Urinary bladder (tissue), 4 donors: ENCODE measurements around the gene STC2. TPM values are rescaled to one million over a fixed set of nuclear protein-coding genes. Genes with fewer than 3 reads are reported as not detected.
A peak's percentile ranks its signal among the peaks of the same experiment; 100 is the strongest.

Experiments used
- DNase-seq: peaks from one replicate; pipeline ENCODE4 v3.0.0-alpha.2; 2015; ENCODE audit errors: extremely low spot score
- H3K27ac ChIP-seq: one replicate; pipeline ENCODE4 v1.5.1; 2013; ENCODE audit warnings: low read depth, mild to moderate bottlenecking, moderate library complexity
- H3K36me3 ChIP-seq: one replicate; pipeline ENCODE4 v1.6.1; 2013; ENCODE audit warnings: mild to moderate bottlenecking, moderate library complexity; ENCODE audit not compliant: insufficient read depth
- H3K4me1 ChIP-seq: one replicate; pipeline ENCODE4 v1.6.1; 2013; ENCODE audit warnings: mild to moderate bottlenecking, moderate library complexity; ENCODE audit not compliant: insufficient read depth
- H3K4me3 ChIP-seq: one replicate; pipeline ENCODE4 v1.5.1; 2013; ENCODE audit warnings: low read depth, low read length
- WGBS: extraction: QIAGEN DNeasy Blood & Tissue Kit; methylation state at CpG from one replicate; pipeline ENCODE4 v1.1.7; 2013; 5-methylcytosine and 5-hydroxymethylcytosine counted together
- polyA plus RNA-seq: library from polyadenylated mRNA; stranded (reverse); fragments of 200-250 nt; gene quantifications from one replicate; pipeline ENCODE4 v1.2.3, GENCODE V29; 2013
- total RNA-seq: library from RNA; depleted of rRNA; stranded (reverse); fragments of >200 nt; gene quantifications from one replicate; pipeline ENCODE4 v1.2.3, GENCODE V29; 2014
- donor health status: healthy with polysubstance abuse.
- donor health status: healthy.

STC2 gene
- total and polyA plus RNA-seq, 2 donors, result 3.4 to 8.9 TPM

- no peak for DNase-seq
- WGBS, result 67% methylated on average over 17 of the region's 17 CpGs
These were observed 26.3 kb downstream of the STC2 start for GRCh38 chr5:173301695-173302545.

GRCh38 chr5:173300389-173301047 is 27.7 kb downstream of the STC2 start:
- H3K4me3 ChIP-seq, result no peak overlapping the region
- no peak for DNase-seq
- H3K36me3 ChIP-seq, result no peaks in the 10 kb centered on the region
- H3K27ac ChIP-seq, result no peak overlapping the region
- no peaks in the 10 kb centered on the region for H3K4me1 ChIP-seq
- WGBS, result 88% methylated on average over 6 of the region's 6 CpGs

More at GRCh38 chr5:173301695-173302545, 26.3 kb downstream of the STC2 start:
- no peak overlapping the region for H3K4me3 ChIP-seq
- H3K27ac ChIP-seq, result no peak overlapping the region
- H3K4me1 ChIP-seq, result no peaks in the 10 kb centered on the region
- H3K36me3 ChIP-seq, result no peaks in the 10 kb centered on the region

- DNase-seq, result no peak
- no peaks in the 10 kb centered on the region for H3K36me3 ChIP-seq
- WGBS, result 92% methylated on average over 7 of the region's 7 CpGs
- H3K4me3 ChIP-seq, result no peak overlapping the region
- H3K27ac ChIP-seq, result no peak overlapping the region
- H3K4me1 ChIP-seq, result no peaks in the 10 kb centered on the region
These were observed 28.4 kb downstream of the STC2 start for GRCh38 chr5:173299820-173300219.

GRCh38 chr5:173298213-173298926 is 29.8 kb downstream of the STC2 start:
- DNase-seq, result no peak
- Histone ChIP-seq H3K27ac (no peak overlapping the region), H3K4me1 (no peaks in the 10 kb centered on the region), H3K4me3 (no peak overlapping the region), H3K36me3 (no peaks in the 10 kb centered on the region)
- WGBS, result 72% methylated on average over 19 of the region's 19 CpGs

GRCh38 chr5:173297813-173298212 is 30.4 kb downstream of the STC2 start:
- Histone ChIP-seq H3K4me1 (no peaks in the 10 kb centered on the region), H3K36me3 (no peaks in the 10 kb centered on the region), H3K4me3 (no peak overlapping the region), H3K27ac (no peak overlapping the region)
- WGBS, result 89% methylated on average over 8 of the region's 8 CpGs
- no peak for DNase-seq

- WGBS, result 88% methylated on average over 25 of the region's 25 CpGs
These were observed 31.2 kb downstream of the STC2 start for GRCh38 chr5:173296737-173297676.

GRCh38 chr5:173295796-173296195 is 32.4 kb downstream of the STC2 start:
- Histone ChIP-seq H3K4me3 (no peak overlapping the region), H3K4me1 (no peaks in the 10 kb centered on the region), H3K27ac (no peak overlapping the region), H3K36me3 (no peaks in the 10 kb centered on the region)
- 62% methylated on average over 1 of the region's 1 CpG for WGBS
- DNase-seq, result no peak

More at GRCh38 chr5:173296737-173297676, 31.2 kb downstream of the STC2 start:
- DNase-seq, result no peak
- H3K4me3 ChIP-seq, result no peak overlapping the region
- H3K4me1 ChIP-seq, result no peaks in the 10 kb centered on the region
- H3K36me3 ChIP-seq, result no peaks in the 10 kb centered on the region
- no peak overlapping the region for H3K27ac ChIP-seq

- no peak overlapping the region for H3K27ac ChIP-seq
- H3K4me3 ChIP-seq, result no peak overlapping the region
- WGBS, result 75% methylated on average over 10 of the region's 10 CpGs
- H3K4me1 ChIP-seq, result no peaks in the 10 kb centered on the region
- H3K36me3 ChIP-seq, result no peaks in the 10 kb centered on the region
- no peak for DNase-seq
These were observed 33.4 kb downstream of the STC2 start for GRCh38 chr5:173294673-173295320.

- no peak overlapping the region for H3K27ac ChIP-seq
- 19% methylated on average over 37 of the region's 37 CpGs for whole genome bisulfite sequencing
- H3K4me1 ChIP-seq, result no peaks in the 10 kb centered on the region
- H3K36me3 ChIP-seq, result no peaks in the 10 kb centered on the region
- no peak overlapping the region for H3K4me3 ChIP-seq
- peak; percentile 67 for DNase-seq
These were observed 34.2 kb downstream of the STC2 start for GRCh38 chr5:173293817-173294672.

- no peak overlapping the region for H3K4me3 ChIP-seq
- no peaks in the 10 kb centered on the region for H3K36me3 ChIP-seq
- WGBS, result 83% methylated on average over 9 of the region's 9 CpGs
- DNase-seq, result no peak
- no peak overlapping the region for H3K27ac ChIP-seq
- H3K4me1 ChIP-seq, result no peaks in the 10 kb centered on the region
These were observed 36.2 kb downstream of the STC2 start for GRCh38 chr5:173291722-173292658.

- Histone ChIP-seq H3K36me3 (no peaks in the 10 kb centered on the region), H3K27ac (no peak overlapping the region), H3K4me1 (no peaks in the 10 kb centered on the region), H3K4me3 (no peak overlapping the region)
- WGBS, result 20% methylated on average over 12 of the region's 12 CpGs
- no peak for DNase-seq
These were observed 37.6 kb downstream of the STC2 start for GRCh38 chr5:173290477-173291131.
